Measurements from ENCODE around the gene THSD7B. TPM values are rescaled to one million over a fixed set of nuclear protein-coding genes. Genes with fewer than 3 reads are reported as not detected.

The THSD7B gene
- total RNA-seq, 4 donors from 2014 or later = 0.27 TPM; not detected in 3

DNA sequence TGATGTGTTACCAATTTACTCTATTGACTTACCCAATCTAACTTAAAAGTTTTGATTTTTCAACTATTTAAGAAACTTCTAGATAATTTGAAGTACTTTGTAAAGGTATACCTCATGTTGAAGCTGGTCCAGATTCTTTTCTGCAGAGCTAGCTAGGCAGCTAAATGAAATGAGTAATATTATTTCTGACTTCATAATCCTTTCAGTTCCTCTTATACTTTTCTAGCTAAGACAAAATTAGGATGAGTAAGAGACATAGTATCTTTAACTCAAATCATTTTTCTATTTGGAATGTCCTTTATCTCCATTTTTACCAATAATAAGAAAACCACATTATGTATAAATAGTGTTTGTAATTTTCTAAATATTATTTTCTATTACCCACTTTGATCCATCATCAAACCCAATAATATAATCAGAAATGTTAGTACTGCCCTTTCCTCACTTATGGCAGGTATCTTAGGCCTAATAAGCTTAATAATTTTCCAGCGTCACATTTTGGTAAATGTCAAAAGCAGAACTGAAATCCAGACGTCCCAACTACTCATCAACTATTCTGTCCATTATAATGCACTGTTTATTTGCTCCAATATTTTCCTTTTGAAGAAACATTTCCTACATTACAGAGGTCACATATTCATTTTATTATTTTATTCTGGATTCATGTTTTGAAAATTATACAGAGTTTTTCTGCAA lies 456.6 kb downstream of the THSD7B start:
- no peaks in the 10 kb centered on the region for H3K9me3 ChIP-seq
- no peaks in the 10 kb centered on the region for H3K27me3 ChIP-seq
- no peaks in the 10 kb centered on the region for H3K36me3 ChIP-seq
- WGBS, 2 donors (ENCODE audit: low coverage in 1 of 2) = 69 to 76% methylated on average over 2 of the region's 2 CpGs
- intact Hi-C loops (cut with DNase I; ENCODE audit: low total_unique reads) = no loop called here
- no peak for DNase-seq
- in situ Hi-C loops (cut with MboI; ENCODE audit: low pct_ligation_motif_present in 1 of 4, low pct_unique_long_range_greater_than_20kb in 1 of 4, low sequenced_read_pairs in 3 of 4) = no loop called here
- TF ChIP-seq EP300 (IDR thresholded peaks at IDR 0.05; ENCODE audit: low read depth) (no peak), POLR2A (IDR thresholded peaks at IDR 0.05) (no peak), POLR2AphosphoS5 (IDR thresholded peaks at IDR 0.05) (no peak)
- TF ChIP-seq, protein P1, sequence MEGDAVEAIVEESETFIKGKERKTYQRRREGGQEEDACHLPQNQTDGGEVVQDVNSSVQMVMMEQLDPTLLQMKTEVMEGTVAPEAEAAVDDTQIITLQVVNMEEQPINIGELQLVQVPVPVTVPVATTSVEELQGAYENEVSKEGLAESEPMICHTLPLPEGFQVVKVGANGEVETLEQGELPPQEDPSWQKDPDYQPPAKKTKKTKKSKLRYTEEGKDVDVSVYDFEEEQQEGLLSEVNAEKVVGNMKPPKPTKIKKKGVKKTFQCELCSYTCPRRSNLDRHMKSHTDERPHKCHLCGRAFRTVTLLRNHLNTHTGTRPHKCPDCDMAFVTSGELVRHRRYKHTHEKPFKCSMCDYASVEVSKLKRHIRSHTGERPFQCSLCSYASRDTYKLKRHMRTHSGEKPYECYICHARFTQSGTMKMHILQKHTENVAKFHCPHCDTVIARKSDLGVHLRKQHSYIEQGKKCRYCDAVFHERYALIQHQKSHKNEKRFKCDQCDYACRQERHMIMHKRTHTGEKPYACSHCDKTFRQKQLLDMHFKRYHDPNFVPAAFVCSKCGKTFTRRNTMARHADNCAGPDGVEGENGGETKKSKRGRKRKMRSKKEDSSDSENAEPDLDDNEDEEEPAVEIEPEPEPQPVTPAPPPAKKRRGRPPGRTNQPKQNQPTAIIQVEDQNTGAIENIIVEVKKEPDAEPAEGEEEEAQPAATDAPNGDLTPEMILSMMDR (IDR thresholded peaks at IDR 0.05) = no peak
- no peaks in the 10 kb centered on the region for H3K4me1 ChIP-seq
- no peak overlapping the region for H3K4me3 ChIP-seq
- no peak overlapping the region for H3K27ac ChIP-seq

DNA sequence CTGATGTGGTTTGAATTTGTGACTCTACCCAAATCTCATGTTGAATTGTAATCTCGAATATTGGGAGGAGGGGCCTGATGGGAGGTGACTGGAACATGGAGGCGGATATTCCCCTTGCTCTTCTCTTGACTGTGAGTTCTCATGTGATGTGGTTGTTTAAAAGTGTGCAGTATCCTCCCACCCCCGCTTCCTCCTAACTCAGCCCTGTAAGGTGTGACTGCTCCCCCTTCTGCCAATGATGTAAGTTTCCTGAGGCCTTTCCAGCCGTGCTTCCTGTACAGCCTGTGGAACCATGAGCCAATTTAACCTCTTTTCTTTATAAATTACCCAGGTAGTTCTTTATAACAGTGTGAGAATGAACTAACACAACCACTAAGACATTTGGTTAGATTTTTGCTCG lies 458.4 kb downstream of the THSD7B start:
- no peaks in the 10 kb centered on the region for H3K9me3 ChIP-seq
- H3K27ac ChIP-seq = no peak overlapping the region
- H3K4me1 ChIP-seq = no peaks in the 10 kb centered on the region
- intact Hi-C loops (cut with DNase I; ENCODE audit: low total_unique reads) (no loop called here), in situ Hi-C loops (cut with MboI; ENCODE audit: low pct_ligation_motif_present in 1 of 4, low pct_unique_long_range_greater_than_20kb in 1 of 4, low sequenced_read_pairs in 3 of 4) (no loop called here)
- H3K36me3 ChIP-seq = no peaks in the 10 kb centered on the region
- no peak for DNase-seq
- no peaks in the 10 kb centered on the region for H3K27me3 ChIP-seq
- TF ChIP-seq EP300 (IDR thresholded peaks at IDR 0.05; ENCODE audit: low read depth) = no peak
- no peak for TF ChIP-seq POLR2AphosphoS5 (IDR thresholded peaks at IDR 0.05)
- TF ChIP-seq POLR2A (IDR thresholded peaks at IDR 0.05) = no peak
- TF ChIP-seq, protein P1 (IDR thresholded peaks at IDR 0.05) = no peak
- 72 to 77% methylated on average over 5 of the region's 5 CpGs for WGBS, 2 donors (ENCODE audit: low coverage in 1 of 2)
- H3K4me3 ChIP-seq = no peak overlapping the region

DNA sequence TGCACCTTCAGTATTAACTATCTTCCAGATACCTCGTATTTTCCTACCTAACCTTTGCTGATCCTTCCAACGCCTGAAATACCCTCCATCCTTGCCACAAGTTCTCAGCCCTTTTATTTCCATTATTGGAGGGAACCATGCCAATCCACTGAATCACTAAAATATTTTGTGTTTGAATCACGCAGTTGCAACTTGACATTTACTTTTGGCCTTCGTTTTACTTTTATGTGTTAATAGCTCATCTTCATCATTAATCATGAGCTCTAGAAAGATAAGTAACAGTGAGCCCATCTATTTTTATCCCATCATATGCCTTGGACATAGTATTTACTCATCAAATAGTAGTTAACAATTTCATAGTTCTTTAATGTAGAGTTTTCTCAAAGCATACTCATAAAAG lies 463.2 kb downstream of the THSD7B start:
- H3K9me3 ChIP-seq = no peaks in the 10 kb centered on the region
- no peak for TF ChIP-seq EP300 (IDR thresholded peaks at IDR 0.05; ENCODE audit: low read depth)
- TF ChIP-seq, protein P1 (IDR thresholded peaks at IDR 0.05) = no peak
- no peak for TF ChIP-seq POLR2AphosphoS5 (IDR thresholded peaks at IDR 0.05)
- intact Hi-C loops (cut with DNase I; ENCODE audit: low total_unique reads) = no loop called here
- no peaks in the 10 kb centered on the region for H3K4me1 ChIP-seq
- H3K4me3 ChIP-seq = no peak overlapping the region
- no peaks in the 10 kb centered on the region for H3K27me3 ChIP-seq
- H3K36me3 ChIP-seq = no peaks in the 10 kb centered on the region
- in situ Hi-C loops (cut with MboI; ENCODE audit: low pct_ligation_motif_present in 1 of 4, low pct_unique_long_range_greater_than_20kb in 1 of 4, low sequenced_read_pairs in 3 of 4) = no loop called here
- WGBS, 2 donors (ENCODE audit: low coverage in 1 of 2) = 55 to 69% methylated on average over 4 of the region's 4 CpGs
- no peak overlapping the region for H3K27ac ChIP-seq
- no peak for DNase-seq

DNA sequence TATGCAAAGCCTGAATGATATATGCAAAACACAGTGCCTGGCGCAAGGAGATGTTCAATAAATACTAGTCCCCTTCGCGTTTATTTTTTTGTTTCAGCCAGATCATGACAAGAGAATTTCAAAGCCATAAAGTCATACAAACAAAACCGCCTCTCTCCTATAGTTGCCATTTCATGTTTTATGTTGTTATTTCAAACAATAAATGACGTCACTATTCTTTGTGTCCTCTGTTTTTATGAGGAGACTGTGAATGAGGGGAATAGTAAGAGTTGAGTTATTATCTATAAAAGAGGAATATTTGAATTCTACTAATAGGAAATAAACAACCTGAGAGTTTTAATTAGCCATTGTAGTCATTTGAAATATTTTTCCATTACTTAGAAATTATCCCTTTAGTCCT lies 464.5 kb downstream of the THSD7B start:
- Histone ChIP-seq H3K4me3 (no peak overlapping the region), H3K36me3 (no peaks in the 10 kb centered on the region), H3K9me3 (no peaks in the 10 kb centered on the region), H3K4me1 (no peaks in the 10 kb centered on the region), H3K27me3 (no peaks in the 10 kb centered on the region), H3K27ac (no peak overlapping the region)
- TF ChIP-seq EP300 (IDR thresholded peaks at IDR 0.05; ENCODE audit: low read depth) (no peak), POLR2A (IDR thresholded peaks at IDR 0.05) (no peak), POLR2AphosphoS5 (IDR thresholded peaks at IDR 0.05) (no peak)
- TF ChIP-seq, protein P1 (IDR thresholded peaks at IDR 0.05) = no peak
- no peak for DNase-seq
- intact Hi-C loops (cut with DNase I; ENCODE audit: low total_unique reads) = no loop called here
- in situ Hi-C loops (cut with MboI; ENCODE audit: low pct_ligation_motif_present in 1 of 4, low pct_unique_long_range_greater_than_20kb in 1 of 4, low sequenced_read_pairs in 3 of 4) = no loop called here
- WGBS, 2 donors (ENCODE audit: low coverage in 1 of 2) = 46 to 47% methylated on average over 5 of the region's 5 CpGs
